IPS-15b (cell line): ENCODE data around the gene UNC5B.

ENCODE experiments used
- H3K27me3 ChIP-seq: one replicate; pipeline ENCODE4 v1.6.1; 2013; ENCODE audit warnings: low read length; ENCODE audit not compliant: control insufficient read depth, insufficient read depth
- H3K36me3 ChIP-seq: one replicate; pipeline ENCODE4 v1.6.1; 2013; ENCODE audit warnings: low read length; ENCODE audit not compliant: control insufficient read depth, insufficient read depth
- H3K4me1 ChIP-seq: one replicate; pipeline ENCODE4 v1.6.1; 2013; ENCODE audit warnings: mild to moderate bottlenecking, low read length; ENCODE audit not compliant: control insufficient read depth, insufficient read depth
- H3K4me3 ChIP-seq: one replicate; pipeline ENCODE4 v1.5.1; 2013; ENCODE audit warnings: low read depth, low read length
- H3K9ac ChIP-seq: one replicate; pipeline ENCODE4 v1.6.1; 2013; ENCODE audit warnings: low read depth, mild to moderate bottlenecking, low read length
- H3K9me3 ChIP-seq: one replicate; pipeline ENCODE4 v1.6.1; 2013; ENCODE audit warnings: mild to moderate bottlenecking, low read length; ENCODE audit not compliant: control insufficient read depth, insufficient read depth

The UNC5B gene

GRCh38 chr10:71228875-71229675 lies 16.7 kb downstream of the UNC5B start:
- Histone ChIP-seq H3K9ac (no peak overlapping the region), H3K4me1 (peaks cover 2% of the 10 kb centered on the region), H3K9me3 (no peaks in the 10 kb centered on the region), H3K27me3 (no peaks in the 10 kb centered on the region), H3K4me3 (no peak overlapping the region), H3K36me3 (no peaks in the 10 kb centered on the region)

GRCh38 chr10:71229726-71230655 lies 17.6 kb downstream of the UNC5B start:
- Histone ChIP-seq H3K4me1 (peaks cover 7% of the 10 kb centered on the region), H3K4me3 (no peak overlapping the region), H3K9me3 (no peaks in the 10 kb centered on the region), H3K9ac (no peak overlapping the region), H3K27me3 (no peaks in the 10 kb centered on the region), H3K36me3 (no peaks in the 10 kb centered on the region)

GRCh38 chr10:71230656-71231025 lies 18.3 kb downstream of the UNC5B start:
- peaks cover 7% of the 10 kb centered on the region for H3K4me1 ChIP-seq
- H3K27me3 ChIP-seq = no peaks in the 10 kb centered on the region
- no peak overlapping the region for H3K4me3 ChIP-seq
- no peak overlapping the region for H3K9ac ChIP-seq
- no peaks in the 10 kb centered on the region for H3K9me3 ChIP-seq
- H3K36me3 ChIP-seq = no peaks in the 10 kb centered on the region

GRCh38 chr10:71231206-71231605 lies 18.8 kb downstream of the UNC5B start:
- no peaks in the 10 kb centered on the region for H3K36me3 ChIP-seq
- no peak overlapping the region for H3K9ac ChIP-seq
- H3K4me1 ChIP-seq = peaks cover 10% of the 10 kb centered on the region
- no peaks in the 10 kb centered on the region for H3K27me3 ChIP-seq
- no peaks in the 10 kb centered on the region for H3K9me3 ChIP-seq
- no peak overlapping the region for H3K4me3 ChIP-seq

- Histone ChIP-seq H3K9me3 (no peaks in the 10 kb centered on the region), H3K36me3 (no peaks in the 10 kb centered on the region), H3K4me1 (peaks cover 13% of the 10 kb centered on the region), H3K9ac (no peak overlapping the region), H3K27me3 (no peaks in the 10 kb centered on the region), H3K4me3 (no peak overlapping the region)
Observed at GRCh38 chr10:71232089-71232998, 20.0 kb downstream of the UNC5B start.

- no peak overlapping the region for H3K4me3 ChIP-seq
- H3K27me3 ChIP-seq = no peaks in the 10 kb centered on the region
- no peak overlapping the region for H3K9ac ChIP-seq
- H3K9me3 ChIP-seq = no peaks in the 10 kb centered on the region
- H3K36me3 ChIP-seq = no peaks in the 10 kb centered on the region
- H3K4me1 ChIP-seq = peaks cover 16% of the 10 kb centered on the region
Observed at GRCh38 chr10:71233482-71233892, 21.1 kb downstream of the UNC5B start.

- Histone ChIP-seq H3K4me3 (no peak overlapping the region), H3K9me3 (no peaks in the 10 kb centered on the region), H3K27me3 (no peaks in the 10 kb centered on the region), H3K4me1 (peaks cover 16% of the 10 kb centered on the region), H3K9ac (no peak overlapping the region), H3K36me3 (no peaks in the 10 kb centered on the region)
Observed at GRCh38 chr10:71234004-71234894, 21.9 kb downstream of the UNC5B start.

GRCh38 chr10:71234970-71235685 lies 22.8 kb downstream of the UNC5B start:
- H3K9me3 ChIP-seq = no peaks in the 10 kb centered on the region

GRCh38 chr10:71235808-71236207 lies 23.4 kb downstream of the UNC5B start:
- no peak overlapping the region for H3K4me3 ChIP-seq
- H3K9ac ChIP-seq = no peak overlapping the region
- H3K4me1 ChIP-seq = peaks cover 16% of the 10 kb centered on the region
- no peaks in the 10 kb centered on the region for H3K27me3 ChIP-seq
- no peaks in the 10 kb centered on the region for H3K9me3 ChIP-seq
- no peaks in the 10 kb centered on the region for H3K36me3 ChIP-seq

More at GRCh38 chr10:71234970-71235685, 22.8 kb downstream of the UNC5B start:
- Histone ChIP-seq H3K36me3 (no peaks in the 10 kb centered on the region), H3K4me3 (no peak overlapping the region), H3K27me3 (no peaks in the 10 kb centered on the region), H3K9ac (no peak overlapping the region), H3K4me1 (peaks cover 16% of the 10 kb centered on the region)

GRCh38 chr10:71236286-71236685 lies 23.9 kb downstream of the UNC5B start:
- Histone ChIP-seq H3K4me1 (peaks cover 16% of the 10 kb centered on the region), H3K4me3 (no peak overlapping the region), H3K36me3 (no peaks in the 10 kb centered on the region), H3K9ac (no peak overlapping the region), H3K27me3 (no peaks in the 10 kb centered on the region), H3K9me3 (no peaks in the 10 kb centered on the region)
